Right renal cortex interstitium (tissue), 3 donors: ENCODE measurements around the gene MAPK6. TPM values are rescaled to one million over a fixed set of nuclear protein-coding genes. Genes with fewer than 3 reads are reported as not detected.

Source experiments
- DNase-seq, 3 donors: peaks; one replicate each; pipeline ENCODE4 v3.0.0-alpha.2; 2013; ENCODE audit warnings: low read depth in 3 of 3, low spot score in 2 of 3
- polyA plus RNA-seq, 3 donors: library from polyadenylated mRNA; unstranded; fragments of 120-200 nt; gene quantifications; one replicate each; pipeline ENCODE4 v1.2.1, GENCODE V29; 2013; ENCODE audit not compliant: insufficient read length in 3 of 3

MAPK6 gene
- polyA plus RNA-seq, 3 donors: 41.1 to 45.7 (median 42.0) TPM

- DNase-seq: no peak
Observed at GRCh38 chr15:52010633-52011595, 8.1 kb upstream of the MAPK6 start.

DNA sequence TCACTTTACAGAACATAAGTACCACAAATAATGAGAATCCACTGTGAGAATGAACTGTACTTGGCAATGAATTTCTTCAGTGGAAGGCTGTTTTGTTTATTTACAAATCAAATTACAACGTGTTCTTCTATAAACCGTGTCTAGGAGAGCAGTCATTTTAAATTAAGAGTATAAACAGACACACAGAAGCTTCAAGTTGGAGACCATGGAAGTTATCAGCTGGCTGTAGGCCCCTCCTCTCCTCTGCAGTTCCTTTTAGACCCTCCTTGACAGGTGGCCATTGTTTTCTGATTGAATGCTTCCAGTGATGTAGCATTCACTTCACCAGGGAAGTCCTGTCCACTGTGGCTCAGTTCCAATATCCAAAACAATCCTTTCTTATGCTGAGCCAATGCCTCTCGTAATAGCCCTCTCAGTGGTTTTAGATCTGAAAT is 7.3 kb upstream of the MAPK6 start:
- DNase-seq: no peak

DNA sequence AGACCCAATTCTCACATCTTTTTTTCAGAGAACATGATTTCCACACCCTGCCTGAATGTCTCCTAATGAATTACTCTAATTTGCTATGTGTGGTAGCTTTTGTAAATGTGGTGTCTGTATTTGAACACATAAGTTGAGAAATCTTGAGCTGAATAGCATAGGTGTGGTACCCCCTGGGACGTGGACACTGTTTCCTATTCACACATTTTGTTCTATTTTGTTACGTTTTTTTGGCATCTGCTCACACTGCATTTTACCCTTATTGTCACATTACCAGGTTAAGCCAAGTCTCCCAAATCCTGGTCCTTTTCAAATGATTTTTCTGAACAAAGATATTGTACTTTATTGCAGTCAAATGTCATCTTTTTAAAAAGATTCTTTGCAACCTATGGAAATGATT is 6.8 kb upstream of the MAPK6 start:
- no peak for DNase-seq

DNA sequence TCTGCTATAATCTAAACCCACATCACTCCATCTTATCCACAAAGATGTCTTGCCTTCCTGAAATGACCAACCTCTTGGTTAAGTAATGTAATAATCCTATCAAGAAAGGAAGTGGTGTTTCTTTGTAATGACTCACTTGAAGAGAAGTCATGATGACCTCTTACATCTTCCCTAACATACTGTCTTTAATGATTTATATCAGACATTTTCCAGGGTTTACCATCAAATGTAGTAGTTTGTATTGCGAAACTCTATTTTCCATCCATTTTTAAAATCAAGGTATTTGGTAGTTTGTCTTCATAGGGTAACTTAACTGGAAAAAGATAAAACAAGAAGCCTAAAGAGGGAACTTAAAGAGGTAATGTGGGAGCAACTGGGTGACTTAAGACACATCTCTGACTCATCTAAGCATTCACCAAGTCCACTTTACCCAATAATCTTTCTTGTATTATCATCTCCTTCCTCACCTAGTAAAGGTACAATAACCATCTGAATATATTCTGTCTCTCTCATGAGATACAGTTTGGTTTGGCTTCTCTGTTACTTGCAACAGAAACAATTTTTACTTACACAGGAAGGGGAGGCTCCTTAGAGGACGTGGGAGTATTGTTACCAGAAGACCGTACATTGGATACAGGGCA is 5.7 kb upstream of the MAPK6 start:
- no peak for DNase-seq

GRCh38 chr15:52014616-52015015 is 4.4 kb upstream of the MAPK6 start:
- DNase-seq: no peak

DNA sequence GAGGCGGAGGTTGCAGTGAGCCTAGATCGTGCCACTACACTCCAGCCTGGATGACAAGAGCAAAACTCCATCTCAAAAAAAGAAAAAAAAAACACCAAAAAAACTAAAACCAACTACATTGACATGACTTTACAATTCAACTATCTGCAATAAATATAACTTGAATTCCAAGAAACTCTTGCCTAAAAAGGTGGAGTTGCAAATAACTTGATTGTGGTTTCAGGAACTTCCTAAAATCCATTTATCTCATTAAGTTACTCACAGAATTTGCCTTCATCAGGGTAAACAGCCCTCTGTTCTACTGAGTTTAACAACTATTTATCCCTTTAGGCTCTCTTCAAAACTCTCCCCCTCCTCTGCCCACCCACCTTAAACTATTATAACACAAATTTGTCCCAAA is 2.7 kb upstream of the MAPK6 start:
- no peak for DNase-seq

GRCh38 chr15:52018244-52018643 is 775 bp upstream of the MAPK6 start:
- DNase-seq: no peak

DNA sequence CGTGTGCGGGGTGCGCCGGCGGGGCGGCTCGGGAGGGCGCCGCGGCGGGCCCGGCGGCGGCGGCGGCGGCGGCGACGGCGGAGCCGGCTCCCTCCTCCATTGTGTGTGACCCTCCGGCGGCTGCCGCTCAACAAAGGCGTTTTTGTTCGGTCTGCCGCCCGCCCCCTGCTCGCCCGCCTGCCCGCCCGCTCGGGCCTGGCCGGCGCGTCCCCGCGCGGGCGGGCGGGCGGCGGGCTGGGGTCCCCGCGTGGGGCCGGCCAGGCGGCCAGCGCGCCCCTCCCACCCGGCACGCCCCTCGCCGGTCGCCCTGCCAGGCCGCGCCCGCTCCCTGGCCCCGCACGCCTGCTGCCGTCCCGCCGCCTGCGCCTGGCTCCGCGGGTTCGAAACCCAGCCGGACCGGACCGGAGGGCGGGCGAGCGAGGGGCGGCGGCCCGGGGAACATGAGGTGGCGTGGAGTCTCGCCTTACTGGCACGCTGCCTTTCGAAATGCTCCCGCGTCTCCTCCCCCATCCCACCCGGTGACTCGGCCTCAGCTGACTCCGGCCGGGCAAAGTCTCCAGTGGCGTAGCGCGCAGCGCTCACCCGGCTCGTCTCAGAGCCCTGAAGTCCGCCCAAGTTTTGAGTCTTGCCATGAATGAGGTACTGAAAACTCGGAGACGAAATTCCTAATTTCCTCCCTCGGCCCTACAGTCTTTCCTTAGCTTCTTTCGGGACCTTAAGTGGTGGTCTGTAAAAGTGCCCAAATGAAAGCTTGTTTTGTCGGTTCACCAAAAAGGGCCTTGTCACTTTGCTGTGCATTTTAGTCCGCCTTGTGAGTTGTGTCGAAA is 588 bp downstream of the MAPK6 start:
- DNase-seq: peak in 2 of 3 donors; percentile 57 to 63

- no peak for DNase-seq
Observed at GRCh38 chr15:52020221-52021085, 1.4 kb downstream of the MAPK6 start.

- no peak for DNase-seq
Observed at GRCh38 chr15:52021128-52021671, 2.2 kb downstream of the MAPK6 start.

DNA sequence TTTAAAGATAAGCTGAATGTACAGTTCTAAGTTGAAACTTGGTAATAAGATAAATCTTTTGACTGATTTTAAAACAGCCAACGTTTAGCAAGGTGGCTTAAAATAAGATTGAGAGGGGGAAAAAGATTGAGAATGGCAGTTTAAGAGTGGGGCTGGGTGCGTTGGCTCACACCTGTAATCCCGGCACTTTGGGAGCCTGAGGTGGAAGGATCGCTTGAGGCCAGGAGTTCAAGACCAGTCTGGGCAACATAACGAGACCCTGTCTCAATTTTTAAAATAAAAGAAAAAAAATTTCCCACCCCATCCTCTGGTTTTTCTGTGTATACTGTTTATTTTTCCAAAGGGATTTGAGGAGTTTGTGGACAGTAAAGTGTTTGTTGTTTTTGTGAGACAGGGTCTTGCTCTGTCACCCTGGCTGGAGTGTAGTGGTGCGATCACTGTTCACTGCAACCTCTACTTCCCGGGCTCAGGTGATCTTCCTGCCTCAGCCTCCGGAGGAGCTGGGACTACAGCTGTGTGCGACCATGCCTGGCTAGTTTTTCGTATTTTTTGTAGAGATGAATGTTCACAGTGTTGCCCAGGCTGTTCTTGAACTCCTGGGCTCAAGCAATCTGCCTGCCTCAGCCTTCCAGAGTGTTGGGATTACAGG is 3.0 kb downstream of the MAPK6 start:
- no peak for DNase-seq

DNA sequence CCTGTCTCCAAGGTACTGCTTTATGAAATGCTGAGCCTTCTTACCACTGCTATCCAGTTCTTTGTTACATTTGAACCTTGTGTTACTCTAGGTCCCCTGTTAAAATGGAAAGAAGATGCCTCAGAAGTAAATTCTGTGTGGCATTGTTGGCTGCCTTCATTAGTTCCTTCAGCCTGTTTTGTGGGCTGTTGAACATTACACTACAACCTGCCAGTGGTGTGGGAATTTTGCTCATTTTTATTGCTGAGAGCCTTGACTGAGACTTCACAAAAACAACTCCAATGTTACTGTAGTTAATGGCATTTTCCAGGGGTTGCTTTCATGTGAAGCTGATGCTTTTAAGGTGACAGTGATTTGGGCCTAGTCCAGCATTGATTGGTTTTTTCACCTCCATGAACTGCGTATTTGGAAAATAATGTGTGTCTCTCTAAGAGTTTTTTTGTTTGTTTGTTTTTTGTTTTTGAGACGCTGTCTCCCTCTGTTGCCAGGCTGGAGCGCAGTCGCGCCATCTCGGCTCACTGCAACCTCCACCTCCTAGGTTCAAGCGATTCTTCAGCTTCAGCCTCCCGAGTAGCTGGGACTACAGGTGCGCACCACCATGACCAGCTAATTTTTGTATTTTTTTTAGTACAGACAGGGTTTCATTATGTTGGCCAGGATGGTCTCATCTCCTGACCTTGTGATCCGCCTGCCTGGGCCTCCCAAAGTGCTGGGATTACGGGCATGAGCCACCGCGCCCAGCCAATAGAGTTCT is 4.3 kb downstream of the MAPK6 start:
- DNase-seq: no peak

DNA sequence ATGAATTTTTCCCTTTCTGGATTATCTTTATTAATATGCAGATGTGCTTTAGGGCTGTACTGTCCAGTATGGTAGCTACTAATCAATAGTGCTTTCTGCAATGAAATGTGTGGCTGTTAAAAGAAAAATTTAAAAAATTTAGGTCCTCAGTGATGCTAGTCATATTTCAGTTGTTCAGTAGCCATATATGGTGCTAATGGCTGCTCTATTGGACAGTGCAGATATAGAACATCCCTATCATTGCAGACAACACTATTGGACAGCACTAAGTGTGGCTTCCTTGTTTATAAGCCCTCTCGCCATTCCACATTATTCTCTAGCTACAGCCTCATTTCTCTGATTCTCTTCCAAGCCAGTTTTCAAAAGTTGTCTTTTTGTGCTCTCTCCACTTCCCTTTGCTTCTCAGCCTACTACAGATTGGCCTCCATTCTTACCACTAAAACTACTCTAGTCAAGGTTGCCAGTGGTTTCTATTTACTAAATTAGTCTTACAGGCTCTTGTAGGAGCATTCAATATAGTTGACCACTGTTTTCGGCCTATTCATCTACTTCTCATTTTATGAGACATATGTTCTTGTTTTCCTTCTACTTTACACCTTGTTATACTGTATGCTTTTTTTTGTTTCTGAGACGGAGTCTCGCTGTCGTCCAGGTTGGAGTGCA is 9.5 kb downstream of the MAPK6 start:
- no peak for DNase-seq

GRCh38 chr15:52030010-52030409 is 11.0 kb downstream of the MAPK6 start:
- DNase-seq: no peak

DNA sequence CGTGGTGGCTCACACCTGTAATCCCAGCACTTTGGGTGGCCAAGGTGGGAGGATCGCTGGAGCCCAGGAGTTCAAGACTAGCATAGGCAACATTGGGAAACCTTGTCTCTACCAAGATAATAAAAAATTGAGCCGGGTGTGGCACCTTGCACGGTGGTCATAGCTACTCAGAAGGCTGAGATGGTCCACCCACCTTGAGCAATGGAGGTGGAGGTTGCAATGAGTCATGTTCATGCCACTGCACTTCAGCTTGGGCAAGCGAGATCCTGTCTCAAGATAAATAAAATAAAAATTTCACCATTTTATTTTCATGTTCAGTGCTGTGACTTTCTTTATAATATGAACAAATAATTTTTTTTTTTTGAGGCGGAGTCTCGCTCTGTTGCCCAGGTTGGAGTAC is 12.5 kb downstream of the MAPK6 start:
- no peak for DNase-seq

DNA sequence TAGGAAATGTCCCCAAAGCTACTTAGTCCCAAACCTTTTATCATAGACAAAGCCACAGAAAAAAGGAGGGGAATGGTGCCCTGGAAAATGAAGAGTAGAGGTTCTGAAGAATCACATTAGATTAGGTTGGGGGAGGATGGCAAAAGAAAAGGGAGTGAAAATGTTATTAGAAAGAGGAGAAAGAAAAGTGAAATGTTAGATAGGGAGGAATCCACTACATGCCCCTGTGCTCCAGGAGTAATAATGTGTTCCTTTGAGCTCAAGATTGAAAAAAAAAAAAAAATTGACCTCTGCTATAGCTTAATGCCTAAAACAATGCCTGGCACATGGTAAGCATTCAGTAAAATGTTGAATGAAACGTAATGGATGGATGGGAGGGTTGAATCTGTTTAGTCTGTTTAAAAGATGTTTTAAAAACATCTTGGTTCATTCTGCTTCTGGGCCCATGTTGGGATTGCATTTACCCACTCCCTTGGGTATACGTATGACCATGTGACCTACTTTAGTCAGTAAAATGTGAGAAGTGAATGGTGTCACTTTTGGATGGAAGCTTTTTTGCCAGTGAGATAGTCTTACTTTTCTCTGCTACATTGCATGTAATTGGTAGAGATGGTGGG is 19.0 kb downstream of the MAPK6 start:
- no peak for DNase-seq

GRCh38 chr15:52039925-52040781 is 21.1 kb downstream of the MAPK6 start:
- DNase-seq: no peak
